GM12892 (cell line): ENCODE data around the gene RPTOR.

Experiments
- DNase-seq: peaks from one replicate; pipeline ENCODE4 v3.0.0; 2011; ENCODE audit not compliant: insufficient read length
- FAIRE-seq: peaks from 2 replicates; lab custom pipeline; 2011; peaks lifted over from hg19 to GRCh38; lab: Jason Lieb, UNC
- POLR2A ChIP-seq: IDR thresholded peaks from 2 replicates; pipeline ENCODE4 v1.6.1; 2011; ENCODE audit warnings: low read depth, low read length, control low read depth
- POLR2AphosphoS5 ChIP-seq: IDR thresholded peaks from 2 replicates; pipeline ENCODE4 v1.6.1; 2011; ENCODE audit warnings: low read depth, low read length, control low read depth
- TAF1 ChIP-seq: IDR thresholded peaks from 2 replicates; pipeline ENCODE4 v1.6.1; 2011; ENCODE audit warnings: low read depth, mild to moderate bottlenecking, control low read depth, low read length, borderline replicate concordance

Gene RPTOR

GRCh38 chr17:80709090-80709695 is 164.6 kb downstream of the RPTOR start:
- no peak for TF ChIP-seq POLR2AphosphoS5
- TF ChIP-seq POLR2A = no peak
- TF ChIP-seq TAF1 = no peak
- DNase-seq (no peak), FAIRE-seq (no peak)

- TF ChIP-seq POLR2AphosphoS5 = no peak
- TF ChIP-seq TAF1 = no peak
- no peak for TF ChIP-seq POLR2A
- DNase-seq (no peak), FAIRE-seq (no peak)
Measured at GRCh38 chr17:80710714-80711302, 166.2 kb downstream of the RPTOR start.

DNA sequence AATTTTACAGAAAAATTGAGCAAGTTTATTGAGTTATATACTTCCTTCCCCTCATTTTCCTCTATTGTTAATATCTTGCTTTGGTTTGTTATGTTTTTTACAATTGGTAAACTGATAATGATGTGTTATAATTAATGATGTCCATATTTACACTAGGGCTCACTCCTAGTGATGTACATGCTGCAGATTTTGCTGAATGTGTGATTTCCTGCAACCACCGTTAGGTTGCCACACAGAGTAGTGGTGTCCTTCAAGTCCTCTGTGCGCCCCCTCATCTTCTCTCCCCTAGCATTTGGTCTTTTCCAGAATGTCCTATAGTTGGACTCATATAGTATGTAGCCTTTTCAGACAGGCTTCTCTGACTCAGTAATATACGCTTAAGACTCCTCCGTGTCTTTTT is 167.5 kb downstream of the RPTOR start:
- TF ChIP-seq POLR2A (no peak), TAF1 (no peak), POLR2AphosphoS5 (no peak)
- no peak for FAIRE-seq
- DNase-seq = no peak

- FAIRE-seq (no peak), DNase-seq (no peak)
- no peak for TF ChIP-seq POLR2A
- TF ChIP-seq TAF1 = no peak
- TF ChIP-seq POLR2AphosphoS5 = no peak
Measured at GRCh38 chr17:80712606-80713005, 168.0 kb downstream of the RPTOR start.

GRCh38 chr17:80716986-80717719 is 172.5 kb downstream of the RPTOR start:
- no peak for TF ChIP-seq POLR2AphosphoS5
- TF ChIP-seq TAF1 = no peak
- TF ChIP-seq POLR2A = no peak
- DNase-seq = no peak
- no peak for FAIRE-seq

DNA sequence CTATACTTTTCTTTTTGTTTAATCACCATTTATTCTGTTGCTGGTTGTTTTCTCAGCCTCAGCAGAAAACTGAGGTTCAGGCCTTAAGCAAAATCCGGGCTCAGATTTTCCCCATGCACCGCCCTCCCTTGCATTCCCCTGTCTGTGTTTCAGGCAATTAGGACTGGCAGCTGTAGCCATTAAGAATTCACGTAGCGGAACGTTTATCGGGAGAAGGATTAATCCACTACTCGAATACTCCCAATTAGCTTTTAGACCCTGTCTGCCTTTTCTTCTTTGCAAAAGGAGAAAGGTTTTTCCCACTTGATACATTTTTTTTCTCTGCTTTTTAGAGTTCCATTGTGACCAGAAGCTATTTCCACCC is 173.1 kb downstream of the RPTOR start:
- DNase-seq = no peak
- FAIRE-seq = no peak
- no peak for TF ChIP-seq POLR2AphosphoS5
- TF ChIP-seq TAF1 = no peak
- TF ChIP-seq POLR2A = no peak

DNA sequence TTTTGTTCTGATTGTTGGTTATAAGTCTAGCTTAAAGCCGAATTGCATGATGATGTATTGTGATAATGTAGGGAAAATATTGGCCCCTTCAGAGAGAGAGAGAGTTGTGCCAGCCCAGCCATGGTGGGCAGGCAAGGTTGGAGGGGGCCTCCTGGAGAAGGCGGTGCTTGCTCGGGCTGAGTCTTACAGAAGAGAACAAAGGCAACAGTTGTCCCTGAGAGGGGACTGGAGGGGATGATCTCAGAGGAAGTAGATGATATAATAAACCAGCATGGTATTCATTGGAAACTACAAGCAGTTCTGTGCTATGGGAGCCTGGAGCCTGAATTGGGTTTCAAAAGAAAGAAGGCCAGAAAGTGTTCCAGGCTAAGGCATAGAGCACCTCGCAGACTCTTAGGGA is 173.8 kb downstream of the RPTOR start:
- FAIRE-seq (no peak), DNase-seq (no peak)
- TF ChIP-seq TAF1 (no peak), POLR2A (no peak), POLR2AphosphoS5 (no peak)

- DNase-seq = no peak
- TF ChIP-seq POLR2A = no peak
- no peak for TF ChIP-seq POLR2AphosphoS5
- no peak for TF ChIP-seq TAF1
- FAIRE-seq = no peak
Measured at GRCh38 chr17:80719449-80719848, 174.8 kb downstream of the RPTOR start.

DNA sequence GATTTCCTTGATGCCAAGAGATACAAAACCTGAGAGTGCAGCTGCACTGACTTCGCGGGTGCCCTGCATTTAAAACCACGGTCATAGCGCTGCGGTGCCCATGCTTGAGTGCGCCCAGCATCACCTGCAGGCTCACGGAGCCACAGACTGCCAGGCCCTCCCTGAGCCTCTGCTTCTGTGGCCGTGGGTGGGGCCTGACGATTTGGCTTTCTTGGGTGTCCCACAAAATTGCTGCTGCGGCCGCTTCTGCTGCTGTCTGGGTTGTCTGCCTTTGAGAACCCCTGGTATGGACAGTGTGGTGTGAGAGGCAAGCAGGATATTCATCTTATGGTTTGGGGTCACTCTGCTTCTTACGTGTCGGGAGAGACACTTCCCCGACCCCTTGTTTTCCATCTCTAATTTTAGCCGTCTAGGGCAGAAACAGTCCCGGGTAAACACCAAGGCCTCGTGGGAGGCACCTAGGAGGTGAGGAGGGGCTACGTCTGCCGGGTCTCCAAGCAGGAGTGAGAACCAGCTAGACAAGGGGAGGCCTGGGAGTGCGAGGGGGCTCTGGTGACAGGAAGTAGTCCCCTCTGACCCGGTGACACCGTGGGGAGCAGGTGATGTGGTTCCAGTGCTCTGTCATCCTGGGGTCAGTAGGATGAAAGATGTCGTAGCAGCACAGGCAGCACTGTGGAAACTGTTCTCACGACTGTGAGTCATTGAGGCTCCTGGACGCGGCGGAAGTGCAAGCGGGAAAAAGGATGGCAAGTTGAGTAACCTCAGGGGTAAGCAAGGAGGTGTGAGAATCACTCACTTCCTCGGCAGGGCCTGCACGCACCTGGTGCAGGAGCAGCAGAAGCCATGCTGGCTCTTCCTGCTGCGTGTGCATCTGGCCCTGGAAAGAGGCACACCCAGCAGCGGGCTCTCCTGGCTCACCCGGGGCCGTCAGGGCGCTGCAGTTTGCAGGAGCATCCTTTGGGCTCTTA is 176.3 kb downstream of the RPTOR start:
- FAIRE-seq = no peak
- DNase-seq = no peak
- TF ChIP-seq POLR2AphosphoS5 (no peak), POLR2A (no peak), TAF1 (no peak)

DNA sequence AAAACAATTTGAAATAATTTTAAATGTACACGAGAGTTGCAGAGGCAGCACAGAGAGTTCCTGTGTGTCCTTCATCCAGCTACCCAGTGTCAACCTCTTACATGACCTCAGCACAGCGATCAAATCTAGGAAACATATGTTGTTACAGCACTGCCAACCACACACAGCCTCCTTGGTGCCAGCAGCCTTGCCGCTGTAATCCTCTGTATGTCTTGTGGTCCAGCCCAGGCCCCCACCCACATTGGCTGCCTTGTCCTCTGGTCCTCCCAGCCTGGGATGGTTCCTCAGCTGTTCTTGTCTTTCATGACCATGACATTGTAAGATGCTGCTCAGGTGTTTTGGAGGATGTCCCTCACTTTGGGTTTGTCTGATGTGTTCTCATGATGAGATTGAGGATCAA is 178.0 kb downstream of the RPTOR start:
- TF ChIP-seq POLR2AphosphoS5 (no peak), TAF1 (no peak), POLR2A (no peak)
- no peak for DNase-seq
- FAIRE-seq = no peak

GRCh38 chr17:80724775-80725266 is 180.2 kb downstream of the RPTOR start:
- TF ChIP-seq POLR2AphosphoS5 = no peak
- TF ChIP-seq POLR2A = no peak
- no peak for TF ChIP-seq TAF1
- FAIRE-seq = no peak

More at GRCh38 chr17:80724775-80725266, 180.2 kb downstream of the RPTOR start:
- no peak for DNase-seq
